GM12875 (cell line): ENCODE results near the gene NELL1.
A peak's percentile ranks its signal among the peaks of the same experiment; 100 is the strongest.

Experiments used
- H3K4me3 ChIP-seq: one replicate; pipeline ENCODE4 v1.5.1; 2011; ENCODE audit warnings: low read depth, low read length, control low read depth
- TF ChIP-seq, protein P1 (sequence below): IDR thresholded peaks from 2 replicates; pipeline ENCODE4 v1.5.1; 2011; ENCODE audit warnings: low read depth, mild to moderate bottlenecking, control low read depth, inconsistent platforms, low read length, moderate library complexity, borderline replicate concordance; ENCODE audit not compliant: insufficient read depth

Gene NELL1

GRCh38 chr11:20644360-20644759, 25.0 kb upstream of the NELL1 start:
- TF ChIP-seq, protein P1, sequence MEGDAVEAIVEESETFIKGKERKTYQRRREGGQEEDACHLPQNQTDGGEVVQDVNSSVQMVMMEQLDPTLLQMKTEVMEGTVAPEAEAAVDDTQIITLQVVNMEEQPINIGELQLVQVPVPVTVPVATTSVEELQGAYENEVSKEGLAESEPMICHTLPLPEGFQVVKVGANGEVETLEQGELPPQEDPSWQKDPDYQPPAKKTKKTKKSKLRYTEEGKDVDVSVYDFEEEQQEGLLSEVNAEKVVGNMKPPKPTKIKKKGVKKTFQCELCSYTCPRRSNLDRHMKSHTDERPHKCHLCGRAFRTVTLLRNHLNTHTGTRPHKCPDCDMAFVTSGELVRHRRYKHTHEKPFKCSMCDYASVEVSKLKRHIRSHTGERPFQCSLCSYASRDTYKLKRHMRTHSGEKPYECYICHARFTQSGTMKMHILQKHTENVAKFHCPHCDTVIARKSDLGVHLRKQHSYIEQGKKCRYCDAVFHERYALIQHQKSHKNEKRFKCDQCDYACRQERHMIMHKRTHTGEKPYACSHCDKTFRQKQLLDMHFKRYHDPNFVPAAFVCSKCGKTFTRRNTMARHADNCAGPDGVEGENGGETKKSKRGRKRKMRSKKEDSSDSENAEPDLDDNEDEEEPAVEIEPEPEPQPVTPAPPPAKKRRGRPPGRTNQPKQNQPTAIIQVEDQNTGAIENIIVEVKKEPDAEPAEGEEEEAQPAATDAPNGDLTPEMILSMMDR = no peak
- no peak overlapping the region for H3K4me3 ChIP-seq

DNA sequence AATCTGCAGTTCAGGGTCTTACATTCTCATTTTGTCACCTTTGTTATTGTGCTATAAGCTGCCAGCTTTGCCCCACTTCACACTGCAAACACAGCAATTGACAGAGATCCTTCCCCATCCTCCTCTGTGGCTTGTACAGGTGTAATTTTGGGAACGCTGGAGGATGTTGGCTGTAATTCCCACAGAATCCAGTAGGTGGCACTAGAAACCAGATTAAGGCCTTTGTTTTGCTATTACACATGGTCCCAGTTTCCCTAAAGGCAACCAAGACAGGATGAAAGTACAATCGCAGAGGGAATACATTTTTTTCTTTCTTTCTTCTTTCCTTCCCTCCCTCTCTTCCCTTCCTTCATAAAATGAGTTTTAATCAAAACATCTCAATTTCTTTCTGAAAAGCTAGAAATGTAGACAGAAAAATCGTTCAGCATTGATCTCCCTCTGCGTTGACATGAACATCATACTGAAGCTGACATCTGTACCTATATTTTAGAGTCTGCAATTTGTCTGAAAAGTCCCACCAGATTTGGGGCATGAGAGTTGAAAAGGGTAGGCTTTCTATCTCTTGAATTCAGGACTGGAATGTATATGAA, 21.3 kb upstream of the NELL1 start:
- H3K4me3 ChIP-seq = no peak overlapping the region
- TF ChIP-seq, protein P1 = peak; percentile 75

DNA sequence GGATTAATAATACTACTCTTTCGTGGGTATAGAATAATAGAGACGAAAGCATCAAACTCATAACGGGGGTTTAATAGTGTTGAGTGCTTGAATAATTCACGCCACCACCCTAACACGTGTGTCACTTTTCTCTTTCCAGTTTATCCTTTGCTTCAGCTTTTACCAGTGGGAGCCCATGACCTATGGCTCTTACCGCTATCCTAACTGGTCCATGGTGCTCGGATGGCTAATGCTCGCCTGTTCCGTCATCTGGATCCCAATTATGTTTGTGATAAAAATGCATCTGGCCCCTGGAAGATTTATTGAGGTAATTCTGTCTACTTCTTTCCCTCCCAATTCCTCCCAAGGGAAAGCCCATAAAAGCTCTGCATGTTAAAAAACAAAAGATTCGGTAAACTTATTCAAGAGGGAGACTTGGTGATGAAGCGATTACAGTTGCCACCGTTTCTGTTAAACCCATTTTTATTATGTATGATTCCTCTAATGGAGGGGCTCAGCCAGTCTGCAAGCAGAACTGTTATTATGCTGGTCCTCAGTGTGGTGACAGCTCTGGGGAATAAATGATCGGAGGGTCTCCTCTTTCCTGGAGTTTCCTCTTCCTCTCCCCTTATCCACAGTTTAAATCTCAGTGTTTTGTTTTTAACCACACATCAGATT, 17.1 kb upstream of the NELL1 start:
- no peak overlapping the region for H3K4me3 ChIP-seq
- TF ChIP-seq, protein P1 = no peak

- no peak overlapping the region for H3K4me3 ChIP-seq
- TF ChIP-seq, protein P1 = no peak
Observed at GRCh38 chr11:20654038-20654437, 15.3 kb upstream of the NELL1 start.

DNA sequence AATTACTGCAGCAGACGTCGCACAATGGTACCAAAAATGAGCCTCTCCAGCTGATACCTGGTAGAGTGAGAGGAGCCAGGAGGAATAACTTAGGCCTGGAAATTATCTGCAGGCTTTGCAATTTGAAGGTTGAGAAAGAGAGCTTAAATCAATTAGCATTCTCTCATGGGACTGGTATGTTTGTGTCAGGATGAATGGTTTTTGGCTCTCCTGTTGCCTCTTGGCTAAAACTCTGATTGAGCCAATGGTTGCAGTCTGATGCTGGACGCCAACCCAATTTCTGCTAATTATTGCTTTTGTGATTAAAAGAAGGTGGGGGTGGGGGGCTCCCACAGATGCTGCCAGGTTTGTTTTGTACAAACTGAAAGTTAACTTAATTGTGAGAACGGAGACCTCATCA, 12.5 kb upstream of the NELL1 start:
- TF ChIP-seq, protein P1 = no peak

DNA sequence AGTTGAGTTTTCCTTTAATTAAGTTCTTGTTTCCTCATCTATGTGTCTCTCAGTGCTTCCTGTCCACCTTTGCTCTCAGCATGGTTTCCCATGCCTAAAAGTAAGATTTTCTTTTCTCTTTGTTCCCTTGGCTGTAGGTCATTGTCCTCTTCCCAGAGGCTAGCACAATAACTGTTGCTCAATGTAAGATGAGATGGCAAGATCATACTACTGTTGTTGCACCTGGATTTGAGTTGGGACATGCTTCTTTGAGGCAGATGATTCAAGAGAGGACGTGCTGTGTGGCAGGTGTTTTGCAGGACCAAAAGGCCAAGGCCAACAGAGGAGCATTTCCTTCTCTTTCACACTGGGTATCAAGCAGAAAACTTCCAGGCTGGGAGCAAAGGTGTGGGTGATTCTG, 11.3 kb upstream of the NELL1 start:
- TF ChIP-seq, protein P1 = no peak
- no peak overlapping the region for H3K4me3 ChIP-seq

More for the DNA sequence above, 12.5 kb upstream of the NELL1 start:
- H3K4me3 ChIP-seq = no peak overlapping the region

DNA sequence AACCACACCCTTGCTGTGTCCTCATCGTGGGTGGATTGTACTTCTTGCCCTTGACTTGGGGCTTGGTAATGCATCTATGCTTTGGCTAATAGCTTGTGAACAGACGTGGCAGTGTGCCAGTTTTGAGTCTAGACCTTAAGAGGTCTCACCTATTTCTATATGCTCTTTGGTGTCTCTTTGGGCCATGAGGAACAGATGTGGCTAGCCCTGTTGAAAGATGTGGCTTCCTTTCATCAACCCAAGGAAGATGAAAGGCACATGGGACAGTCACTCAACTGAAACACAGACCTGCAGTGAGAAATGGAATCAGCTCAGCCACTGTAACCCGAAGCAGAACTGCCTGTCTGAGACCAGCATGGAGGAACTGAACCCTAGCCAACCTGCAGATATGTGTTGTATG, 7.9 kb upstream of the NELL1 start:
- TF ChIP-seq, protein P1 = no peak
- no peak overlapping the region for H3K4me3 ChIP-seq
